Endothelial cell of umbilical vein (primary cell): ENCODE data around the gene MTARC2. TPM values are rescaled to one million over a fixed set of nuclear protein-coding genes. Genes with fewer than 3 reads are reported as not detected.

Source experiments
- BruUV-seq: library from RNA; stranded (reverse); fragments of 400-500 nt; replicated peaks from 2 replicates; lab custom pipeline; 2021; lab: Mats Ljungman, UMichigan
- CTCF ChIA-PET: fragments of 300-600, 350-600 bp; sonication (Branson Sonifier 250); formaldehyde crosslinking; loops from one replicate; lab custom pipeline; 2021; ENCODE audit warnings: antibody characterized with exemption, inconsistent platforms; lab: Charles Lee
- POLR2A ChIA-PET: fragments of 300-600, 350-600 bp; sonication (Branson Sonifier 250); formaldehyde crosslinking; loops from one replicate; lab custom pipeline; 2021; ENCODE audit warnings: antibody characterized with exemption, inconsistent platforms; lab: Charles Lee
- DNase-seq: peaks from one replicate; pipeline ENCODE4 v3.0.0-alpha.2; 2011; ENCODE audit warnings: low read depth, low spot score
- FAIRE-seq: peaks from 2 replicates; lab custom pipeline; 2011; peaks lifted over from hg19 to GRCh38; lab: Jason Lieb, UNC
- H2AFZ ChIP-seq: 2 replicates; pipeline ENCODE4 v1.6.0; 2012; ENCODE audit warnings: low read depth, low read length, control low read depth, inconsistent platforms
- H3K27ac ChIP-seq: 2 replicates; pipeline ENCODE4 v1.5.1; 2011; ENCODE audit warnings: low read depth, mild to moderate bottlenecking, control low read depth, low read length, moderate library complexity; ENCODE audit not compliant: insufficient read depth
- H3K27me3 ChIP-seq, 2 experiments: 2 replicates each; pipeline versions ENCODE4 v1.6.0 to v1.6.1; 2011; ENCODE audit warnings: low read length in 2 of 2, mixed read lengths in 1 of 2; ENCODE audit not compliant: control insufficient read depth in 2 of 2, insufficient read depth in 2 of 2
- H3K36me3 ChIP-seq, 2 experiments: 2 replicates in 1 of 2; 3 replicates in 1 of 2; pipeline ENCODE4 v1.5.1; 2011; ENCODE audit warnings: low read length in 2 of 2, mild to moderate bottlenecking in 1 of 2, moderate library complexity in 1 of 2; ENCODE audit not compliant: control insufficient read depth in 2 of 2, insufficient read depth in 2 of 2; ENCODE audit errors: extremely low read depth in 1 of 2
- H3K4me1 ChIP-seq: 3 replicates; pipeline ENCODE4 v1.5.1; 2011; ENCODE audit warnings: mild to moderate bottlenecking, low read length; ENCODE audit not compliant: control insufficient read depth, insufficient read depth; ENCODE audit errors: extremely low read depth
- H3K4me2 ChIP-seq: 2 replicates; pipeline ENCODE4 v1.6.1; 2011; ENCODE audit warnings: low read length, control low read depth, mixed read lengths; ENCODE audit not compliant: insufficient read depth
- H3K4me3 ChIP-seq, 3 experiments: fragments of 200-600 bp in 1 of 3; sonication (generic), shearing (Covaris generic) in 1 of 3; replicated peaks in 1 of 3; 2 replicates each; pipeline ENCODE4 v1.5.1; 2011 to 2016; ENCODE audit warnings: control low read depth in 3 of 3, low read length in 3 of 3, mild to moderate bottlenecking in 2 of 3, inconsistent platforms in 1 of 3, low read depth in 1 of 3, moderate library complexity in 1 of 3; ENCODE audit not compliant: insufficient read depth in 1 of 3
- H3K79me2 ChIP-seq: 2 replicates; pipeline ENCODE4 v1.6.0; 2012; ENCODE audit warnings: low read length, inconsistent platforms; ENCODE audit not compliant: control insufficient read depth, insufficient read depth
- H3K9ac ChIP-seq: replicated peaks from 2 replicates; pipeline ENCODE3; 2011; ENCODE audit warnings: low read length, control low read depth; ENCODE audit not compliant: insufficient read depth; ENCODE audit errors: extremely low read depth
- H3K9me1 ChIP-seq: replicated peaks from 3 replicates; pipeline ENCODE4 v1.6.0; 2011; ENCODE audit warnings: mild to moderate bottlenecking, low read length; ENCODE audit not compliant: control insufficient read depth, insufficient read depth; ENCODE audit errors: extremely low read depth
- H3K9me3 ChIP-seq: replicated peaks from 2 replicates; pipeline ENCODE4 v1.5.1; 2012; ENCODE audit warnings: low read length, inconsistent platforms; ENCODE audit not compliant: control insufficient read depth, insufficient read depth
- H4K20me1 ChIP-seq: replicated peaks from 2 replicates; pipeline ENCODE3; 2011; ENCODE audit warnings: mild to moderate bottlenecking, low read length; ENCODE audit not compliant: control insufficient read depth, insufficient read depth; ENCODE audit errors: extremely low read depth
- EZH2 ChIP-seq: IDR thresholded peaks from 2 replicates; pipeline ENCODE4 v1.6.1; 2012; ENCODE audit warnings: borderline replicate concordance, low read depth, mild to moderate bottlenecking, moderate library complexity, low read length, inconsistent platforms; ENCODE audit not compliant: severe bottlenecking
- FOS ChIP-seq: IDR thresholded peaks from 2 replicates; pipeline ENCODE4 v1.6.1; 2011; ENCODE audit warnings: mild to moderate bottlenecking, low read length, moderate library complexity, borderline replicate concordance; ENCODE audit not compliant: insufficient read depth
- GATA2 ChIP-seq: IDR thresholded peaks from 2 replicates; pipeline ENCODE4 v1.7.0; 2011; ENCODE audit warnings: low read depth, mild to moderate bottlenecking, moderate library complexity, mixed read lengths, low read length; ENCODE audit not compliant: insufficient read length, insufficient read depth
- JUN ChIP-seq: IDR thresholded peaks from 2 replicates; pipeline ENCODE4 v1.6.1; 2011; ENCODE audit warnings: borderline replicate concordance, low read depth; ENCODE audit not compliant: insufficient read length, insufficient read depth
- MAX ChIP-seq: IDR thresholded peaks from 2 replicates; pipeline ENCODE4 v1.6.1; 2011; ENCODE audit not compliant: insufficient read depth, insufficient read length
- MYC ChIP-seq: IDR thresholded peaks from one replicate; pipeline ENCODE4 v1.6.1; 2011; ENCODE audit warnings: mild to moderate bottlenecking, low read depth, low read length
- POLR2A ChIP-seq: IDR thresholded peaks from 2 replicates; pipeline ENCODE4 v1.6.1; 2012; ENCODE audit warnings: low read depth, mild to moderate bottlenecking, control low read depth, low read length
- POLR2AphosphoS5 ChIP-seq: IDR thresholded peaks from 2 replicates; pipeline ENCODE4 v1.6.1; 2012; ENCODE audit warnings: low read depth, mild to moderate bottlenecking, control low read depth, low read length, moderate library complexity; ENCODE audit not compliant: insufficient read depth
- dilution Hi-C: fragments of 300-500 bp; cut with MboI; formaldehyde crosslinking; loops from one replicate; pipeline ENCODE4 v1.15.0; 2019; ENCODE audit warnings: low sequenced_read_pairs; ENCODE audit not compliant: extremely low pct_ligation_motif_present
- intact Hi-C: fragments of 100-400 bp; cut with micrococcal nuclease; formaldehyde crosslinking; loops from one replicate; pipeline ENCODE4 v1.10.0; 2022
- polyA plus RNA-seq, 4 experiments: library from polyadenylated mRNA; depleted of rRNA in 3 of 4; stranded (reverse) in 3 of 4; unstranded in 1 of 4; fragments of >200 nt; gene quantifications; 2 replicates each; pipeline versions ENCODE4 v1.2.1 to v1.2.3, GENCODE V29; 2011 to 2012; ENCODE audit warnings: missing spikeins in 1 of 4
- total RNA-seq: library from RNA; stranded (reverse); gene quantifications from 2 replicates; pipeline ENCODE4 v1.2.3, GENCODE V29; 2021
- TF ChIP-seq, protein P1 (sequence below), 2 donors: IDR thresholded peaks; 1 replicate in 1 of 2; 2 replicates in 1 of 2; pipeline ENCODE4 v1.5.1; 2011; ENCODE audit warnings: low read length in 2 of 2, mild to moderate bottlenecking in 2 of 2, moderate library complexity in 2 of 2, control low read depth in 1 of 2, inconsistent platforms in 1 of 2, low read depth in 1 of 2; ENCODE audit not compliant: insufficient read depth in 1 of 2; ENCODE audit errors: extremely low read depth in 1 of 2

Gene MTARC2
- total and polyA plus RNA-seq, 2 donors (not counting 3 experiments of a cell fraction or from before 2014, with no cell fraction given): 9.8 to 14.1 TPM

GRCh38 chr1:220825819-220826551, 77.9 kb downstream of the MTARC2 start:
- Histone ChIP-seq H3K9me3 (no peaks in the 10 kb centered on the region), H2AFZ (no peak overlapping the region), H3K79me2 (no peaks in the 10 kb centered on the region), H3K27ac (no peak overlapping the region), H3K4me1 (peaks cover 4% of the 10 kb centered on the region), H3K4me3 (no peak overlapping the region), H3K9ac (no peak overlapping the region), H3K36me3 (no peaks in the 10 kb centered on the region), H3K9me1 (no peaks in the 10 kb centered on the region), H3K27me3 (no peaks in the 10 kb centered on the region), H4K20me1 (no peaks in the 10 kb centered on the region), H3K4me2 (no peak overlapping the region)
- POLR2A ChIA-PET: no interaction called here
- no peak for TF ChIP-seq MAX
- TF ChIP-seq POLR2A: no peak
- TF ChIP-seq, protein P1, sequence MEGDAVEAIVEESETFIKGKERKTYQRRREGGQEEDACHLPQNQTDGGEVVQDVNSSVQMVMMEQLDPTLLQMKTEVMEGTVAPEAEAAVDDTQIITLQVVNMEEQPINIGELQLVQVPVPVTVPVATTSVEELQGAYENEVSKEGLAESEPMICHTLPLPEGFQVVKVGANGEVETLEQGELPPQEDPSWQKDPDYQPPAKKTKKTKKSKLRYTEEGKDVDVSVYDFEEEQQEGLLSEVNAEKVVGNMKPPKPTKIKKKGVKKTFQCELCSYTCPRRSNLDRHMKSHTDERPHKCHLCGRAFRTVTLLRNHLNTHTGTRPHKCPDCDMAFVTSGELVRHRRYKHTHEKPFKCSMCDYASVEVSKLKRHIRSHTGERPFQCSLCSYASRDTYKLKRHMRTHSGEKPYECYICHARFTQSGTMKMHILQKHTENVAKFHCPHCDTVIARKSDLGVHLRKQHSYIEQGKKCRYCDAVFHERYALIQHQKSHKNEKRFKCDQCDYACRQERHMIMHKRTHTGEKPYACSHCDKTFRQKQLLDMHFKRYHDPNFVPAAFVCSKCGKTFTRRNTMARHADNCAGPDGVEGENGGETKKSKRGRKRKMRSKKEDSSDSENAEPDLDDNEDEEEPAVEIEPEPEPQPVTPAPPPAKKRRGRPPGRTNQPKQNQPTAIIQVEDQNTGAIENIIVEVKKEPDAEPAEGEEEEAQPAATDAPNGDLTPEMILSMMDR (IDR thresholded peaks at IDR 0.05; ENCODE audit: extremely low read depth in 1 of 2, insufficient read depth in 1 of 2, low read depth in 1 of 2, low read length in 2 of 2): no peak
- no peak for TF ChIP-seq MYC
- no peak for TF ChIP-seq FOS
- no peak for TF ChIP-seq POLR2AphosphoS5
- no peak for TF ChIP-seq GATA2
- TF ChIP-seq JUN: no peak
- TF ChIP-seq EZH2: no peak
- CTCF ChIA-PET: no interaction called here
- no peak for FAIRE-seq
- dilution Hi-C loops (no loop called here), intact Hi-C loops (no loop called here)
- peak; percentile 20 for DNase-seq
- BruUV-seq: no TSS peak
